ENCODE measurements around the gene MAB21L2. TPM values are rescaled to one million over a fixed set of nuclear protein-coding genes. Genes with fewer than 3 reads are reported as not detected.

Gene MAB21L2
- polyA plus RNA-seq, 1 donor from 2014 or later, result 1.6 TPM

GRCh38 chr4:150584111-150584915, 2.4 kb downstream of the MAB21L2 start:
- H3F3A ChIP-seq (ENCODE audit: insufficient read depth, low read length, poor library complexity, severe bottlenecking), result no peaks in the 10 kb centered on the region
- no peak overlapping the region for H3K27ac ChIP-seq (ENCODE audit: low read length)
- no peak overlapping the region for H3K9ac ChIP-seq (ENCODE audit: low read length)
- peaks cover 95% of the 10 kb centered on the region for H3K27me3 ChIP-seq (ENCODE audit: insufficient read depth, low read depth, low read length)
- no peaks in the 10 kb centered on the region for H3K9me2 ChIP-seq (ENCODE audit: insufficient read depth, low read length)
- no peaks in the 10 kb centered on the region for H3K36me3 ChIP-seq (ENCODE audit: insufficient read depth, low read length)
- no peak overlapping the region for H2AFZ ChIP-seq (ENCODE audit: low read depth, low read length)
- H3K4me3 ChIP-seq (ENCODE audit: low read length), result peak overlapping the region; percentile 53
- TF ChIP-seq EZH2 (IDR thresholded peaks at IDR 0.05; ENCODE audit: borderline replicate concordance, insufficient read depth, low read length, poor library complexity, severe bottlenecking) (no peak), SMC3 (conservative IDR thresholded peaks at IDR 0.05; ENCODE audit: poor library complexity) (no peak), MXI1 (conservative IDR thresholded peaks at IDR 0.05; ENCODE audit: poor library complexity, severe bottlenecking) (no peak), REST (IDR thresholded peaks at IDR 0.05; ENCODE audit: borderline replicate concordance) (no peak), TAF1 (IDR thresholded peaks at IDR 0.05; ENCODE audit: low read depth) (no peak)
- H3K9me3 ChIP-seq (ENCODE audit: low read length), result no peaks in the 10 kb centered on the region
- H3K79me2 ChIP-seq (replicated peaks; ENCODE audit: insufficient read depth, low read length), result no peaks in the 10 kb centered on the region
- H4K20me1 ChIP-seq (ENCODE audit: insufficient read depth), result no peaks in the 10 kb centered on the region
- no peak overlapping the region for H3K4me2 ChIP-seq (ENCODE audit: low read length)

DNA sequence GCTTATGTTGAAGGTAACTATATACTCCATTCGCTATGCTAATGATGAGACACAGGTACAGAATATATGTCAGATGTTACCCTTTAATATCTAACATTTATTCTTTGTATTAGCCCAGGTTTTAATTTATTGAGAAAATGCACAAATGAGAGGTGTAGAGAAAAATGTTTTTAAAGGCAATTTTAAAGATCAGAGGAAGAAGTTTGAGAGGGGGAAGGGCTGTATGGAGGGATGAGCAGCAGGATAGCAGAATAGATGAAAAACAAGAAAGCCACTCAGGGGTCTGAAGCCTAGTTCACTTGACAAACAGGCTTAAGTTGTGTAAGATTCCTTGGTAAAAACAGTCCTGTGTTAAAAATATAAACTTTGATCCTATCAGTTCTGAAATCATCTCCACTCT, 3.7 kb downstream of the MAB21L2 start:
- Histone ChIP-seq H3K4me3 (ENCODE audit: low read length) (no peak overlapping the region), H3K27me3 (ENCODE audit: insufficient read depth, low read depth, low read length) (peaks cover 86% of the 10 kb centered on the region)

GRCh38 chr4:150586162-150586810, 4.3 kb downstream of the MAB21L2 start:
- Histone ChIP-seq H3K79me2 (replicated peaks; ENCODE audit: insufficient read depth, low read length) (no peaks in the 10 kb centered on the region), H3K9me3 (ENCODE audit: low read length) (no peaks in the 10 kb centered on the region), H4K20me1 (ENCODE audit: insufficient read depth) (no peaks in the 10 kb centered on the region), H3K9me2 (ENCODE audit: insufficient read depth, low read length) (no peaks in the 10 kb centered on the region), H3K27ac (ENCODE audit: low read length) (no peak overlapping the region), H3K27me3 (ENCODE audit: insufficient read depth, low read depth, low read length) (peaks cover 82% of the 10 kb centered on the region), H2AFZ (ENCODE audit: low read depth, low read length) (no peak overlapping the region), H3F3A (ENCODE audit: insufficient read depth, low read length, poor library complexity, severe bottlenecking) (no peaks in the 10 kb centered on the region), H3K4me3 (ENCODE audit: low read length) (no peak overlapping the region), H3K4me2 (ENCODE audit: low read length) (no peak overlapping the region), H3K36me3 (ENCODE audit: insufficient read depth, low read length) (no peaks in the 10 kb centered on the region), H3K9ac (ENCODE audit: low read length) (no peak overlapping the region)
- TF ChIP-seq REST (IDR thresholded peaks at IDR 0.05; ENCODE audit: borderline replicate concordance) (no peak), TAF1 (IDR thresholded peaks at IDR 0.05; ENCODE audit: low read depth) (no peak), EP300 (conservative IDR thresholded peaks at IDR 0.05; ENCODE audit: poor library complexity, severe bottlenecking) (no peak)

More for the DNA sequence above, 3.7 kb downstream of the MAB21L2 start:
- Histone ChIP-seq H3K4me2 (ENCODE audit: low read length) (no peak overlapping the region), H3K36me3 (ENCODE audit: insufficient read depth, low read length) (no peaks in the 10 kb centered on the region), H3F3A (ENCODE audit: insufficient read depth, low read length, poor library complexity, severe bottlenecking) (no peaks in the 10 kb centered on the region), H3K9me2 (ENCODE audit: insufficient read depth, low read length) (no peaks in the 10 kb centered on the region), H3K9ac (ENCODE audit: low read length) (no peak overlapping the region), H3K9me3 (ENCODE audit: low read length) (no peaks in the 10 kb centered on the region), H4K20me1 (ENCODE audit: insufficient read depth) (no peaks in the 10 kb centered on the region), H2AFZ (ENCODE audit: low read depth, low read length) (no peak overlapping the region), H3K27ac (ENCODE audit: low read length) (no peak overlapping the region), H3K79me2 (replicated peaks; ENCODE audit: insufficient read depth, low read length) (no peaks in the 10 kb centered on the region)
- TF ChIP-seq MXI1 (conservative IDR thresholded peaks at IDR 0.05; ENCODE audit: poor library complexity, severe bottlenecking) (no peak), RAD21 (conservative IDR thresholded peaks at IDR 0.05) (no peak), SMC3 (conservative IDR thresholded peaks at IDR 0.05; ENCODE audit: poor library complexity) (no peak)

All from neural cell (in vitro differentiated cells).